Measurements from ENCODE around the gene HADHA.

Gene HADHA

GRCh38 chr2:26223018-26223417 lies 21.4 kb downstream of the HADHA start:
- H3K4me1 ChIP-seq (ENCODE audit: control insufficient read depth, insufficient read depth, low read length, unreplicated experiment), result no peaks in the 10 kb centered on the region
- no peak overlapping the region for H3K27ac ChIP-seq (ENCODE audit: low read depth, low read length)
- H3K27me3 ChIP-seq (ENCODE audit: insufficient read depth, low read length), result no peaks in the 10 kb centered on the region
- H2AFZ ChIP-seq (ENCODE audit: low read length, unreplicated experiment), result no peak overlapping the region
- H3K4me3 ChIP-seq (ENCODE audit: low read depth, low read length), result no peak overlapping the region
- H3K79me2 ChIP-seq (ENCODE audit: control insufficient read depth, insufficient read depth, low read length, unreplicated experiment), result no peaks in the 10 kb centered on the region
- H3K36me3 ChIP-seq (ENCODE audit: insufficient read depth, low read length), result peaks cover 56% of the 10 kb centered on the region

- no peak overlapping the region for H3K27ac ChIP-seq (ENCODE audit: low read depth, low read length)
- no peak overlapping the region for H2AFZ ChIP-seq (ENCODE audit: low read length, unreplicated experiment)
- H3K79me2 ChIP-seq (ENCODE audit: control insufficient read depth, insufficient read depth, low read length, unreplicated experiment), result no peaks in the 10 kb centered on the region
- H3K27me3 ChIP-seq (ENCODE audit: insufficient read depth, low read length), result no peaks in the 10 kb centered on the region
- peaks cover 54% of the 10 kb centered on the region for H3K36me3 ChIP-seq (ENCODE audit: insufficient read depth, low read length)
- H3K4me1 ChIP-seq (ENCODE audit: control insufficient read depth, insufficient read depth, low read length, unreplicated experiment), result no peaks in the 10 kb centered on the region
- H3K4me3 ChIP-seq (ENCODE audit: low read depth, low read length), result no peak overlapping the region
Measured at GRCh38 chr2:26217720-26218119, 26.7 kb downstream of the HADHA start.

GRCh38 chr2:26216587-26216986 lies 27.8 kb downstream of the HADHA start:
- H2AFZ ChIP-seq (ENCODE audit: low read length, unreplicated experiment), result no peak overlapping the region
- no peaks in the 10 kb centered on the region for H3K4me1 ChIP-seq (ENCODE audit: control insufficient read depth, insufficient read depth, low read length, unreplicated experiment)
- H3K4me3 ChIP-seq (ENCODE audit: low read depth, low read length), result no peak overlapping the region
- peaks cover 52% of the 10 kb centered on the region for H3K36me3 ChIP-seq (ENCODE audit: insufficient read depth, low read length)
- H3K27ac ChIP-seq (ENCODE audit: low read depth, low read length), result no peak overlapping the region
- H3K79me2 ChIP-seq (ENCODE audit: control insufficient read depth, insufficient read depth, low read length, unreplicated experiment), result no peaks in the 10 kb centered on the region
- no peaks in the 10 kb centered on the region for H3K27me3 ChIP-seq (ENCODE audit: insufficient read depth, low read length)

GRCh38 chr2:26215833-26216232 lies 28.6 kb downstream of the HADHA start:
- Histone ChIP-seq H2AFZ (ENCODE audit: low read length, unreplicated experiment) (no peak overlapping the region), H3K27ac (ENCODE audit: low read depth, low read length) (no peak overlapping the region), H3K4me1 (ENCODE audit: control insufficient read depth, insufficient read depth, low read length, unreplicated experiment) (no peaks in the 10 kb centered on the region), H3K36me3 (ENCODE audit: insufficient read depth, low read length) (peaks cover 54% of the 10 kb centered on the region), H3K27me3 (ENCODE audit: insufficient read depth, low read length) (no peaks in the 10 kb centered on the region), H3K79me2 (ENCODE audit: control insufficient read depth, insufficient read depth, low read length, unreplicated experiment) (no peaks in the 10 kb centered on the region), H3K4me3 (ENCODE audit: low read depth, low read length) (no peak overlapping the region)

- peaks cover 55% of the 10 kb centered on the region for H3K36me3 ChIP-seq (ENCODE audit: insufficient read depth, low read length)
Measured at GRCh38 chr2:26214759-26215158, 29.7 kb downstream of the HADHA start.

GRCh38 chr2:26212011-26212410 lies 32.4 kb downstream of the HADHA start:
- Histone ChIP-seq H3K36me3 (ENCODE audit: insufficient read depth, low read length) (peaks cover 58% of the 10 kb centered on the region), H3K79me2 (ENCODE audit: control insufficient read depth, insufficient read depth, low read length, unreplicated experiment) (no peaks in the 10 kb centered on the region), H2AFZ (ENCODE audit: low read length, unreplicated experiment) (no peak overlapping the region), H3K4me1 (ENCODE audit: control insufficient read depth, insufficient read depth, low read length, unreplicated experiment) (no peaks in the 10 kb centered on the region), H3K27me3 (ENCODE audit: insufficient read depth, low read length) (no peaks in the 10 kb centered on the region), H3K4me3 (ENCODE audit: low read depth, low read length) (no peak overlapping the region), H3K27ac (ENCODE audit: low read depth, low read length) (no peak overlapping the region)

More at GRCh38 chr2:26214759-26215158, 29.7 kb downstream of the HADHA start:
- Histone ChIP-seq H3K79me2 (ENCODE audit: control insufficient read depth, insufficient read depth, low read length, unreplicated experiment) (no peaks in the 10 kb centered on the region), H3K27ac (ENCODE audit: low read depth, low read length) (no peak overlapping the region), H3K27me3 (ENCODE audit: insufficient read depth, low read length) (no peaks in the 10 kb centered on the region), H3K4me3 (ENCODE audit: low read depth, low read length) (no peak overlapping the region), H3K4me1 (ENCODE audit: control insufficient read depth, insufficient read depth, low read length, unreplicated experiment) (no peaks in the 10 kb centered on the region), H2AFZ (ENCODE audit: low read length, unreplicated experiment) (no peak overlapping the region)

- Histone ChIP-seq H3K27ac (ENCODE audit: low read depth, low read length) (no peak overlapping the region), H2AFZ (ENCODE audit: low read length, unreplicated experiment) (no peak overlapping the region), H3K36me3 (ENCODE audit: insufficient read depth, low read length) (peaks cover 21% of the 10 kb centered on the region; the same call in 1 of the 2 replicates), H3K27me3 (ENCODE audit: insufficient read depth, low read length) (no peaks in the 10 kb centered on the region), H3K79me2 (ENCODE audit: control insufficient read depth, insufficient read depth, low read length, unreplicated experiment) (no peaks in the 10 kb centered on the region), H3K4me1 (ENCODE audit: control insufficient read depth, insufficient read depth, low read length, unreplicated experiment) (no peaks in the 10 kb centered on the region), H3K4me3 (ENCODE audit: low read depth, low read length) (no peak overlapping the region)
Measured at GRCh38 chr2:26203906-26204305, 40.5 kb downstream of the HADHA start.

- no peaks in the 10 kb centered on the region for H3K4me1 ChIP-seq (ENCODE audit: control insufficient read depth, insufficient read depth, low read length, unreplicated experiment)
- no peak overlapping the region for H2AFZ ChIP-seq (ENCODE audit: low read length, unreplicated experiment)
- H3K36me3 ChIP-seq (ENCODE audit: insufficient read depth, low read length), result peaks cover 17% of the 10 kb centered on the region; the same call in 1 of the 2 replicates
- H3K4me3 ChIP-seq (ENCODE audit: low read depth, low read length), result no peak overlapping the region
- H3K79me2 ChIP-seq (ENCODE audit: control insufficient read depth, insufficient read depth, low read length, unreplicated experiment), result no peaks in the 10 kb centered on the region
- H3K27ac ChIP-seq (ENCODE audit: low read depth, low read length), result no peak overlapping the region
- H3K27me3 ChIP-seq (ENCODE audit: insufficient read depth, low read length), result no peaks in the 10 kb centered on the region
Measured at GRCh38 chr2:26202981-26203490, 41.4 kb downstream of the HADHA start.

- H2AFZ ChIP-seq (ENCODE audit: low read length, unreplicated experiment), result no peak overlapping the region
- H3K27ac ChIP-seq (ENCODE audit: low read depth, low read length), result no peak overlapping the region
- H3K4me1 ChIP-seq (ENCODE audit: control insufficient read depth, insufficient read depth, low read length, unreplicated experiment), result no peaks in the 10 kb centered on the region
- H3K27me3 ChIP-seq (ENCODE audit: insufficient read depth, low read length), result no peaks in the 10 kb centered on the region
- peaks cover 31% of the 10 kb centered on the region for H3K36me3 ChIP-seq (ENCODE audit: insufficient read depth, low read length)
- H3K4me3 ChIP-seq (ENCODE audit: low read depth, low read length), result no peak overlapping the region
- no peaks in the 10 kb centered on the region for H3K79me2 ChIP-seq (ENCODE audit: control insufficient read depth, insufficient read depth, low read length, unreplicated experiment)
Measured at GRCh38 chr2:26197516-26197915, 46.9 kb downstream of the HADHA start.

- Histone ChIP-seq H3K36me3 (ENCODE audit: insufficient read depth, low read length) (peaks cover 31% of the 10 kb centered on the region), H3K4me3 (ENCODE audit: low read depth, low read length) (no peak overlapping the region), H3K79me2 (ENCODE audit: control insufficient read depth, insufficient read depth, low read length, unreplicated experiment) (no peaks in the 10 kb centered on the region), H3K27ac (ENCODE audit: low read depth, low read length) (no peak overlapping the region), H2AFZ (ENCODE audit: low read length, unreplicated experiment) (no peak overlapping the region), H3K4me1 (ENCODE audit: control insufficient read depth, insufficient read depth, low read length, unreplicated experiment) (no peaks in the 10 kb centered on the region), H3K27me3 (ENCODE audit: insufficient read depth, low read length) (no peaks in the 10 kb centered on the region)
Measured at GRCh38 chr2:26196683-26197418, 47.6 kb downstream of the HADHA start.

Measured in ACC112 (cell line).